Measurements from ENCODE around the gene SSH3.
A peak's percentile ranks its signal among the peaks of the same experiment; 100 is the strongest.

The SSH3 gene

DNA sequence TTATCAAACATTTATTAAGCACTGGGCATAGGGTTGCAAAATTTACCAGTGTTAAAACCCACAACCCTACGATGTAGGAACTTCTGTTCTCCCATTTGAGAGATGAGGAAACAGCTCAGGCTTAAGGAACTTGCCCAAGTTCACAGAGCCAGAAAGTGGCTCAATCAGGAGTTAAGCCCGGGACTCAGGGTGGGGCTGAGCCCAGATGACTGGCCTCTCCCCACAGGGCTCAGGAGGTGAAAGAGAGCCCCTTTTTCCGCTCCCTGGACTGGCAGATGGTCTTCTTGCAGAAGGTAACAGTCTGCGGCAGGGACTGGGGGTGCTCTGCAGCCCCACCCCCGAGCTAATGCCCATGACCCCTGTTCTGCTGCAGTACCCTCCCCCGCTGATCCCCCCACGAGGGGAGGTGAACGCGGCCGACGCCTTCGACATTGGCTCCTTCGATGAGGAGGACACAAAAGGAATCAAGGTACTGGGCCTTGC lies 19.8 kb upstream of the SSH3 start:
- no peaks in the 10 kb centered on the region for H3K9me3 Mint-ChIP-seq
- no peaks in the 10 kb centered on the region for H3K27me3 Mint-ChIP-seq
- no peak overlapping the region for H3K4me3 Mint-ChIP-seq
- ATAC-seq = no peak
- peaks cover 65% of the 10 kb centered on the region for H3K36me3 Mint-ChIP-seq
- H3K27ac Mint-ChIP-seq = no peak overlapping the region
- peaks cover 51% of the 10 kb centered on the region for H3K4me1 Mint-ChIP-seq

DNA sequence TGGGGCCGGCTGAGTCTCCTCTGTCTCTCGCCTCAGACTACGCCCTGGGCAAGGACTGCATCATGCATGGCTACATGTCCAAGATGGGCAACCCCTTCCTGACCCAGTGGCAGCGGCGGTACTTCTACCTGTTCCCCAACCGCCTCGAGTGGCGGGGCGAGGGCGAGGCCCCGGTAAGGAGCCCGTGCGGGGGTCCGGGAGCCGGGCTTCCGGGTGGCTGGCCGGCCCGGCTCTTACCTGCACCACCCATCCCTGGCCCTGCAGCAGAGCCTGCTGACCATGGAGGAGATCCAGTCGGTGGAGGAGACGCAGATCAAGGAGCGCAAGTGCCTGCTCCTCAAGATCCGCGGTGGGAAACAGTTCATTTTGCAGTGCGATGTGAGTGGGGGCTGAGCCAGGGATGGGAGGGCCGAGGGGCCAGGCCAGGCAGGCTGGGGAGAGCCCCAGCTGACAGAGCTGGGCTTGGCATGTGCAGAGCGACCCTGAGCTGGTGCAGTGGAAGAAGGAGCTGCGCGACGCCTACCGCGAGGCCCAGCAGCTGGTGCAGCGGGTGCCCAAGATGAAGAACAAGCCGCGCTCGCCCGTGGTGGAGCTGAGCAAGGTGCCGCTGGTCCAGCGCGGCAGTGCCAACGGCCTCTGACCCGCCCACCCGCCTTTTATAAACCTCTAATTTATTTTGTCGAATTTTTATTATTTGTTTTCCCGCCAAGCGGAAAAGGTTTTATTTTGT lies 18.4 kb upstream of the SSH3 start:
- no peak overlapping the region for H3K27ac Mint-ChIP-seq
- no peaks in the 10 kb centered on the region for H3K27me3 Mint-ChIP-seq
- no peak for ATAC-seq
- H3K4me3 Mint-ChIP-seq = peak overlapping the region; percentile 30
- H3K36me3 Mint-ChIP-seq = peaks cover 56% of the 10 kb centered on the region
- peaks cover 41% of the 10 kb centered on the region for H3K4me1 Mint-ChIP-seq
- no peaks in the 10 kb centered on the region for H3K9me3 Mint-ChIP-seq

DNA sequence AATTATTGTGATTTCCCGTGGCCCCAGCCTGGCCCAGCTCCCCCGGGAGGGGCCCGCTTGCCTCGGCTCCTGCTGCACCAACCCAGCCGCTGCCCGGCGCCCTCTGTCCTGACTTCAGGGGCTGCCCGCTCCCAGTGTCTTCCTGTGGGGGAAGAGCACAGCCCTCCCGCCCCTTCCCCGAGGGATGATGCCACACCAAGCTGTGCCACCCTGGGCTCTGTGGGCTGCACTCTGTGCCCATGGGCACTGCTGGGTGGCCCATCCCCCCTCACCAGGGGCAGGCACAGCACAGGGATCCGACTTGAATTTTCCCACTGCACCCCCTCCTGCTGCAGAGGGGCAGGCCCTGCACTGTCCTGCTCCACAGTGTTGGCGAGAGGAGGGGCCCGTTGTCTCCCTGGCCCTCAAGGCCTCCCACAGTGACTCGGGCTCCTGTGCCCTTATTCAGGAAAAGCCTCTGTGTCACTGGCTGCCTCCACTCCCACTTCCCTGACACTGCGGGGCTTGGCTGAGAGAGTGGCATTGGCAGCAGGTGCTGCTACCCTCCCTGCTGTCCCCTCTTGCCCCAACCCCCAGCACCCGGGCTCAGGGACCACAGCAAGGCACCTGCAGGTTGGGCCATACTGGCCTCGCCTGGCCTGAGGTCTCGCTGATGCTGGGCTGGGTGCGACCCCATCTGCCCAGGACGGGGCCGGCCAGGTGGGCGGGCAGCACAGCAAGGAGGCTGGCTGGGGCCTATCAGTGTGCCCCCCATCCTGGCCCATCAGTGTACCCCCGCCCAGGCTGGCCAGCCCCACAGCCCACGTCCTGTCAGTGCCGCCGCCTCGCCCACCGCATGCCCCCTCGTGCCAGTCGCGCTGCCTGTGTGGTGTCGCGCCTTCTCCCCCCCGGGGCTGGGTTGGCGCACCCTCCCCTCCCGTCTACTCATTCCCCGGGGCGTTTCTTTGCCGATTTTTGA lies 17.5 kb upstream of the SSH3 start:
- H3K4me3 Mint-ChIP-seq = no peak overlapping the region

DNA sequence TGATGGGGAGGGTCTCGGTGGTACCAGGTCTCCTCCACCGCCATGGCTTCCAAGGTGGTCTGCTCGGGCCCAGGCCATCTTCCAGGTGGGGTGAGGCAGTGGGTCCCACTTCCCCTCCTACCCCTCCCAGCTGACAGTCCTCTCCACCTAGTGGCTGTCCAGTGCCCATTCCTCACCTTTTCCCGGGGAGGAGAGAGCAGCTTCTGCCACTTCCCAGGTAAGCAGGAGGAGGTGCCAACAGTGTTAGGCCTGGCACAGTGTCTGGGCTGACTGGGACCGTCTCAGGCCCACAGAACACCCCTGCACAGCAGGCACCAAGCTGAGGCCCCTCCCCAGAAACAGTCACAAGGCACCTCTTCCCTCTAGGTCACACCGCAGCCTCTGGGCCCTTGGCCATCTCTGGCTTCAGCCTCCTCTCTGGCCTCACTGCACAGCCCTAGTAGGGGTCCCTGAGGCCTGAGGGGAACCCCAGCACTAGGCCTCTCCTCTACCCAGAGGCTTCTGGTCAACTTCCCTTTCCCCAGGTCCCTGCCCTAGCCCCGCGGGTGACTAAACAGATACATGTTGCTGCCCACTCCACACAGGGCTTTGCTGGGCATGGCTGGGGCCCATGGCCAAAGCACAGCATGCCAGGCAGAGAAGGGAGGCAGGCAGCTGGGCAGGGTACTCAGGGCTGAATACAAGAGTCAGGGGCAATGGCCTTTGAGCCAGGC lies 16.6 kb upstream of the SSH3 start:
- H3K9me3 Mint-ChIP-seq = no peaks in the 10 kb centered on the region

More for the DNA sequence above, 17.5 kb upstream of the SSH3 start:
- Mint-ChIP-seq H3K4me1 (peaks cover 45% of the 10 kb centered on the region), H3K9me3 (no peaks in the 10 kb centered on the region), H3K27me3 (no peaks in the 10 kb centered on the region), H3K27ac (peak overlapping the region; percentile 91), H3K36me3 (peaks cover 52% of the 10 kb centered on the region)
- no peak for ATAC-seq

DNA sequence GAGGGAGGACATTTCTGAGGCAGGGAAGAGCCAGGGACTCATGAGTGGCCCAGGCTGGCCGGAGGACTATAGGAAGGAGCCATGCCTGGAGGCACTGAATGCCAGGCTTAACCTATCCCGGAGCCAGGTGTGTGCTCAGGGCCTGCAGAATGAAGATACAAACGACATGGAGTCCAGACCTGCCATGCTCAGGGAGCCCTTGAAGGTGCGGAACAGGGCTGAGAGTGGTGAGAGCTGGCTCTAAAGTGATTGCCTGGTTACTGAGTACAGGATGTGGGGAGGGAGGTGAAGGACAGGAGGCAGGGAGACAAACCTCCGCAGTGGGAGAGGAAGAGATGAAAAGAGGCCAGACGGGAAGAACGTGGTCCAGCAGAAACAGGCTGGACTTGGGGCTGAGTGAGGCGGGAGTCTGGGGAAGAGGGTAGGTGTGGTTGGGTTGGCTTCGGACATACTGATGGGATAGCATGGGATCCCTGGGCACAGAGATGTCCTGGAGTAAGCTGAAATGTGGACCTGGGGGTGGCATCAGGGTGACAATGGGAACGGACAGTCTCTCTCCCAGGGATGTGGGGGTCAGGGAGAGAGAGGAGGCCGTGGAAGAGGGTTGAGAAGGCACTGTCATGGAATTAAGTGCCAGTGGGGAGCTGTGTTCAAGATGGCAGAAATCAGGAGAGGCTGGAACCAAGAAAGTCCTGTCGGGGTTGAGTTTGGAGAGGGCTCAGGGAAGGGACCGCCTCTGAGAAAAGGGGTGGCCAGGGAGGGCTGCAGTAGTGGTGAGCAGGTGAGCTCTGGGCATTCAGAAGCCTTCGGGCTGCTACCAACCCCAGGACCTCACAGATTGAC lies 15.8 kb upstream of the SSH3 start:
- Mint-ChIP-seq H3K36me3 (peaks cover 44% of the 10 kb centered on the region), H3K4me1 (peaks cover 47% of the 10 kb centered on the region)
- ATAC-seq = no peak

More for the DNA sequence above, 16.6 kb upstream of the SSH3 start:
- H3K27ac Mint-ChIP-seq = peak overlapping the region; percentile 91
- no peaks in the 10 kb centered on the region for H3K27me3 Mint-ChIP-seq
- peaks cover 47% of the 10 kb centered on the region for H3K36me3 Mint-ChIP-seq
- no peak for ATAC-seq
- H3K4me3 Mint-ChIP-seq = peak overlapping the region; percentile 61
- H3K4me1 Mint-ChIP-seq = peaks cover 46% of the 10 kb centered on the region

DNA sequence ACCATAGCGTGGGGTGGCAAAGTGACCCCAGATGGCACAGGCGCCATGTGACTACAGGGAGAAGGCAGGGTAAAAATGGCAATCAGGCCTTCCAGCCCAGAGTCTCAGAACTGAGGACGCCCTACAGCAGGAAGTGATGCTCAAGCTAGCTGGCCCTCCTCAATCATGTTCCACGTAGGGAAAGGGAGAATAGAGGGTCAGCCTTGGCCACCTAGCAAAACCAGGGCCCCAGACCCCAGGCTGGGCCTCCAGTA lies 15.2 kb upstream of the SSH3 start:
- Mint-ChIP-seq H3K4me3 (peak overlapping the region; percentile 61), H3K27ac (peak overlapping the region; percentile 91), H3K9me3 (no peaks in the 10 kb centered on the region), H3K27me3 (no peaks in the 10 kb centered on the region), H3K36me3 (peaks cover 44% of the 10 kb centered on the region), H3K4me1 (peaks cover 52% of the 10 kb centered on the region)
- peak; percentile 1 for ATAC-seq

More for the DNA sequence above, 15.8 kb upstream of the SSH3 start:
- Mint-ChIP-seq H3K27me3 (no peaks in the 10 kb centered on the region), H3K27ac (peak overlapping the region; percentile 91), H3K9me3 (no peaks in the 10 kb centered on the region), H3K4me3 (peak overlapping the region; percentile 61)

DNA sequence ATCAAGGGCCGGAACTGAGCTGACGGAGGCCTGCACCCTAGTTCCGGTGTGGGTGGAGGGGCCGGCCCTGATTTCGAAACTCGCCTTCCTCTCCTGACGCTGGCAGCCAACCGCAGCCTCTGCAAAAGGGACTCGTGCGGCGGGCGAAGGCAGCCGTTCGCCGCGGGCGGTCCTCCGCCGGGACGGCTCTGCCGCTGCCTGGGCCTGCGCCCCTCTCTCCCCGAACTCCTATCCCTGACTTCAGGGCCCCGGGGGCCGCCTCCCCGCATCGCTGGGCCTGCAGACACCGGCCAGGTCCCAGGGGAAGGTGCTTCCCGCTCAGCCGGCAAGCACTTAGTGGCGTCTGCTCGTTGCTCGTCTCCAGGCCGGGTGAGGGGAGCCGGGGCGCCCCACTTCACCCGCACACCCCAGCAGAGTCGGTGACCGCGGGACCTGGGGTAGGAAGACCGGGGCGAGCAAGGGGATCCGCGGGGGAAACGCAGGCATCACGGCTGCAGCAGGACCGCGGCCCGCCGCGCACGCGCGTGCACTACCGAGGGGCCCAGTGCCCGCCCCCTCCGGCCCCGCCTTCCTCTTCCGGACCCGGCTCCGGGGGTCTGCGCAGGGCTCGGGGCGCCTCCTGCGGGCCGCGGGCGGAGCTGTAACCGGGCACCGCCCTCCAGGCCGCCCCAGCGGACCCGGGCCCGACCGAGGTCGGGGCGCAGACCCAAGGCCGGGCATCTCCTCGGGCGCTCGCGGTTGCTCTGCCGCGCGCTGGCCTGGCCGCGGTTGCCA lies 14.7 kb upstream of the SSH3 start:
- Mint-ChIP-seq H3K4me1 (peaks cover 53% of the 10 kb centered on the region), H3K9me3 (no peaks in the 10 kb centered on the region), H3K27ac (peak overlapping the region; percentile 91), H3K36me3 (peaks cover 42% of the 10 kb centered on the region), H3K4me3 (peak overlapping the region; percentile 61), H3K27me3 (no peaks in the 10 kb centered on the region)
- ATAC-seq = peak; percentile 90

DNA sequence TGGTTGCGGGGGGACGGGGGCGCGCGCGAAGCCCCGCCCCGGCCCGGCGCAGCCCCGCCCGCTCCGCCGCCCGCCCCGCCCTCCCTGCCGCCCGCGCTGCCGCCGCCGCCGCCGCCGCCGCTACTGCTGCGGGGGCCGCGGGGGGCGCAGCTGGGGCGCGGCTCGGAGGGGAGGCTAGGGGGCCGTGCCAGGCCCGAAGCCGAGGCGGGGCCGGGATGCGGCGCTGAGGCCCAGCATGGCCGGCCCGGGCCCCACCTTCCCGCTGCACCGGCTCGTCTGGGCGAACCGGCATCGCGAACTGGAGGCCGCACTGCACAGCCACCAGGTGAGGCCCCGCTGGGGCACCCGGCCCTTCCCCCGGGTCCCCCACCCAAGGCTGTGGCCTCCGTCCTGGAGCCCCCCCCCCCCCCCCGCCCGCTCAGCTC lies 14.1 kb upstream of the SSH3 start, which contains the start of gene ANKRD13D:
TSS of gene ANKRD13D (plus strand) at position 78 of the 425 bp plus-strand sequence. CDS start at position 236, 158 bp downstream.
- Mint-ChIP-seq H3K27ac (peak within 1 kb of the TSS; percentile 95), H3K9me3 (no peaks in the 10 kb centered on the region), H3K27me3 (no peaks in the 10 kb centered on the region), H3K4me1 (peaks cover 53% of the 10 kb centered on the region), H3K4me3 (peak within 1 kb of the TSS; percentile 98), H3K36me3 (peaks cover 42% of the 10 kb centered on the region)
- ATAC-seq = peak; percentile 74

DNA sequence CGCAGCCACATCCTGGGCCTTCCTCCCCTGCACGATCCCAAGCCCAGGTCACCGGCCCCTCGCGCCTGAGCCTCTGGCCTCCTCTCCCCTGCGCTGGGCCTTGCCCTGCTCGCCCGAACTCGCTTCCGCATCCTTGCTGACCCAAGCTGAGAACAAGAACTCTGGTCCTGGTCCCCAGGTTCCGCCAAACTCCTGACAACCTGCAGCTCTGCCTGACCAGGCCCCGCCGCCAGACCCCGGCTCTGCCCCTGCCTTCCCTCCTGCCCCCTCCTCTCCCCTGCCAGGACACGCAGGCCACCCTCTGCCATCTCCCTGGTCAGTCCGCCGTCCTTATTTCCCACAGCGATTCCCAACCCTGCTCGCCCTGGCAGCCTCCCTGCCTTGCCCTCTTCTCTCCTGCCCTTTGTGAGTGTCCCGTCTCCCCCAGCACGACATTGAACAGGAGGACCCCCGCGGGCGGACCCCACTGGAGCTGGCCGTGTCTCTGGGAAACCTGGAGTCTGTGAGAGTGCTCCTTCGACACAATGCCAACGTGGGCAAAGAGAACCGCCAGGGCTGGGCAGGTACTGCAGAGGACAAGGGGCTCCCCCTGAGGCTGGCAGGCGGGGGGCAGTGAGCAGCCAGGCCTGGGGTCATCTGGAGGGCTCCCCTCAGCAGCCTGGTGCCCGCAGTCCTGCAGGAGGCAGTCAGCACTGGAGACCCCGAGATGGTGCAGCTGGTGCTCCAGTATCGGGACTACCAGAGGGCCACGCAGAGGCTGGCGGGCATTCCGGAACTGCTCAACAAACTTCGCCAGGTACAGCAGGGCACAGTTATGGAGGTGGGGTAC lies 13.5 kb upstream of the SSH3 start:
- no peak for ATAC-seq
- peak overlapping the region; percentile 95 for H3K27ac Mint-ChIP-seq

DNA sequence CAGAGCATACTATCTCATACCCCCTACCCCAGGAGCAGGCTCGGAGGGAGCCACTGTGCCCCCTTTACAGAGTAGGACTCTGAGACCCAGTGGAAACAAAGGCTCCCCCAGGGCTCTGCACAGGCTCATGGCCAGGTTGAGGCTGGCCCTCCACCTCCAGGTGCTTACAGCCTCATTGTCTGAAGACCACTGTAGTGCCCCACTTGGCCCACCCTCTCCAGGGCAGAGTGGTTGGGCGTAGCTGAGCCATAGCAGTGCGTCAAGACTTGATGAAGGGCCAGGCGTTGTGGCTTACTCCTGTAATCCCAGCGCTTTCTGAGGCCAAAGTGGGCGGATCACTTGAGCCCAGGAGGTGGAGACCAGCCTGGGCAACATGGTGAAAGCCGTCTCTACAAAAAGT lies 12.5 kb upstream of the SSH3 start:
- Mint-ChIP-seq H3K4me3 (peak overlapping the region; percentile 98), H3K27ac (no peak overlapping the region), H3K4me1 (peaks cover 50% of the 10 kb centered on the region), H3K27me3 (no peaks in the 10 kb centered on the region), H3K36me3 (peaks cover 51% of the 10 kb centered on the region), H3K9me3 (no peaks in the 10 kb centered on the region)
- ATAC-seq = no peak

More for the DNA sequence above, 13.5 kb upstream of the SSH3 start:
- Mint-ChIP-seq H3K9me3 (no peaks in the 10 kb centered on the region), H3K4me3 (peak overlapping the region; percentile 98), H3K27me3 (no peaks in the 10 kb centered on the region), H3K36me3 (peaks cover 46% of the 10 kb centered on the region), H3K4me1 (peaks cover 53% of the 10 kb centered on the region)

DNA sequence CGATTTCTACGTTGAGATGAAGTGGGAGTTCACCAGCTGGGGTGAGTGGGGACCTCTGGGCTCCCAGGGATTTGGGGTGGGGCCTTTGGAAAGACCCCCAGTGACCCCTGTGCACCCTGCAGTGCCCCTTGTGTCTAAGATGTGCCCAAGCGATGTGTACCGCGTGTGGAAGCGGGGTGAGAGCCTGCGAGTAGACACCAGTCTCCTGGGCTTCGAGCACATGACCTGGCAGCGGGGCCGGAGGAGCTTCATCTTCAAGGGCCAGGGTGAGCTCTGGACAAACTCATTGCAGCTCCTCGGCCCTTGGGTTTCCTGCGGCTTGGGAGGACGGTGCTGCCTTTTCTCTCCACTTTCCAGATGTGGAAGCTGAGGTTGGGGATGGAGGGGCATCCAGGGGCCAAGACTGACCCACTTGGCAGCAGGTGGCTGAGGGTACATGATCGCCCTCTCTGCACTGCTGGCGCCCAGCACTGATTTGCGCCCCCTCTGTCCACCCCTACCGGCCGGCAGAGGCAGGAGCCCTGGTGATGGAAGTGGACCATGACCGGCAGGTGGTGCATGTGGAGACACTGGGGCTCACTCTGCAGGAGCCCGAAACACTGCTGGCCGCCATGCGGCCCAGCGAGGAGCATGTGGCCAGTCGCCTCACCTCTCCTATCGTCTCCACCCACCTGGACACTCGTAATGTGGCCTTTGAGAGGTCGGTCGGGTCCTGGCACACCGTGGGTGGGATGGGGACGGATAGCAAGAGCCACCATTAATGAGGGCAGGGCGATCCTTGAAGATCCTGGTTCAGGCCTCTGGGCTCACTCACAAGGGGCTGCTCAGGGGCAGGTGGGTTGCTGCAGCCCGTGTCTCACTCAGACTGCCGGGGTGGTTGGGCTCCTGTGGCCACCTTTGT lies 11.6 kb upstream of the SSH3 start:
- Mint-ChIP-seq H3K27me3 (no peaks in the 10 kb centered on the region), H3K36me3 (peaks cover 59% of the 10 kb centered on the region), H3K9me3 (peaks cover 5% of the 10 kb centered on the region), H3K27ac (peak overlapping the region; percentile 29), H3K4me1 (peaks cover 41% of the 10 kb centered on the region), H3K4me3 (no peak overlapping the region)
- ATAC-seq = no peak

DNA sequence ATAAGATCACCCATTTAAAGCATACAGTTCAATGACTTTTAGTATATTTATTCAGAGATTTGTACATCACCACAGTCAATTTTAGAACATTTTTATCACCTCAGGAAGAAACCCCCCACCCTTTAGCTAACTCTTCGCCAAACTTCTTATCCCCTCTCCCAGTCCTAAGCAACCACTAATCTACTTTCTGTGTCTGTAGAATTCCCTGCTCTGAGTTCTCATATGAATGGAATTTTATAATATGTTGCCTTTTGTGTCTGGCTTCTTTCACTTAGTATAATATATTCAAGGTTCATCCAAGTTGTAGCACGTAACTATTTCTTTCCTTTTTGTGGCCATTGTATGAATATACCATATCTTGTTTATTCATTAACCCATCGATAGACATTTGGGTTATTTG lies 10.7 kb upstream of the SSH3 start:
- no peak for ATAC-seq
- peak overlapping the region; percentile 29 for H3K27ac Mint-ChIP-seq
- peaks cover 8% of the 10 kb centered on the region for H3K9me3 Mint-ChIP-seq
- H3K4me3 Mint-ChIP-seq = no peak overlapping the region
- H3K27me3 Mint-ChIP-seq = no peaks in the 10 kb centered on the region
- peaks cover 31% of the 10 kb centered on the region for H3K4me1 Mint-ChIP-seq
- H3K36me3 Mint-ChIP-seq = peaks cover 58% of the 10 kb centered on the region
